ENCODE measurements around the gene ARHGAP29. TPM values are rescaled to one million over a fixed set of nuclear protein-coding genes. Genes with fewer than 3 reads are reported as not detected.
"Not testable (repeated sequence)": the region's sequence is repeated elsewhere in the genome, so short reads cannot be mapped to it uniquely, and the experiment has no call there.

Gene ARHGAP29
- total RNA-seq, 1 donor from 2014 or later: 1.5 TPM

- no peaks in the 10 kb centered on the region for H3K27me3 Mint-ChIP-seq (ENCODE audit: low read depth)
- H3K36me3 Mint-ChIP-seq (ENCODE audit: low read depth): no peaks in the 10 kb centered on the region
- H3K9me3 Mint-ChIP-seq: no peaks in the 10 kb centered on the region
- TF ChIP-seq, protein P1, sequence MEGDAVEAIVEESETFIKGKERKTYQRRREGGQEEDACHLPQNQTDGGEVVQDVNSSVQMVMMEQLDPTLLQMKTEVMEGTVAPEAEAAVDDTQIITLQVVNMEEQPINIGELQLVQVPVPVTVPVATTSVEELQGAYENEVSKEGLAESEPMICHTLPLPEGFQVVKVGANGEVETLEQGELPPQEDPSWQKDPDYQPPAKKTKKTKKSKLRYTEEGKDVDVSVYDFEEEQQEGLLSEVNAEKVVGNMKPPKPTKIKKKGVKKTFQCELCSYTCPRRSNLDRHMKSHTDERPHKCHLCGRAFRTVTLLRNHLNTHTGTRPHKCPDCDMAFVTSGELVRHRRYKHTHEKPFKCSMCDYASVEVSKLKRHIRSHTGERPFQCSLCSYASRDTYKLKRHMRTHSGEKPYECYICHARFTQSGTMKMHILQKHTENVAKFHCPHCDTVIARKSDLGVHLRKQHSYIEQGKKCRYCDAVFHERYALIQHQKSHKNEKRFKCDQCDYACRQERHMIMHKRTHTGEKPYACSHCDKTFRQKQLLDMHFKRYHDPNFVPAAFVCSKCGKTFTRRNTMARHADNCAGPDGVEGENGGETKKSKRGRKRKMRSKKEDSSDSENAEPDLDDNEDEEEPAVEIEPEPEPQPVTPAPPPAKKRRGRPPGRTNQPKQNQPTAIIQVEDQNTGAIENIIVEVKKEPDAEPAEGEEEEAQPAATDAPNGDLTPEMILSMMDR (conservative IDR thresholded peaks at IDR 0.05): no peak
- no peak overlapping the region for H3K27ac Mint-ChIP-seq (ENCODE audit: unreplicated experiment)
- no peak overlapping the region for H3K4me3 Mint-ChIP-seq
- H3K4me1 Mint-ChIP-seq: no peaks in the 10 kb centered on the region
- no peak for DNase-seq (ENCODE audit: low read depth, low spot score)
These were observed 58.5 kb downstream of the ARHGAP29 start for GRCh38 chr1:94178901-94179300.

DNA sequence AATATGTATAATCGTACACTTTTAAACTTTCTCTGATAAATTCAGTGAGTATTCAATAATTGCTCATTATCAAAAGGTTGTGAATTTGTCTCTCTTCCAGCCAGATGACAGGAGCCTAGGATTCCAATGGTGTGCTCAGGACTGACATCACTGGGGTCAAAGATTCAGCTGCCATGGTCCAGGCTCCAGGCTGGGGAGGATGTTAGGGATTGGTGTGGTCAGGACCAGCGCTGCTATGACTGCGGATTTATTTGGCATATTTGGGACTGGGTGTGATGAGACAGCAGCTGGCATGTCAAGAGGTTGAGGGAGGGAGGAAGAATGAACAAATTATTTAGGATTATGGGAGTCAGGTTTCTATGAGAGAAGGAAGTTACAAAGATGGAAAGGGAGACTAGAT is 68.3 kb downstream of the ARHGAP29 start:
- Mint-ChIP-seq H3K4me3 (no peak overlapping the region), H3K9me3 (peaks cover 5% of the 10 kb centered on the region), H3K36me3 (ENCODE audit: low read depth) (no peaks in the 10 kb centered on the region), H3K27ac (ENCODE audit: unreplicated experiment) (no peak overlapping the region), H3K4me1 (no peaks in the 10 kb centered on the region), H3K27me3 (ENCODE audit: low read depth) (no peaks in the 10 kb centered on the region)
- no peak for DNase-seq (ENCODE audit: low read depth, low spot score)
- TF ChIP-seq, protein P1 (conservative IDR thresholded peaks at IDR 0.05): no peak

DNA sequence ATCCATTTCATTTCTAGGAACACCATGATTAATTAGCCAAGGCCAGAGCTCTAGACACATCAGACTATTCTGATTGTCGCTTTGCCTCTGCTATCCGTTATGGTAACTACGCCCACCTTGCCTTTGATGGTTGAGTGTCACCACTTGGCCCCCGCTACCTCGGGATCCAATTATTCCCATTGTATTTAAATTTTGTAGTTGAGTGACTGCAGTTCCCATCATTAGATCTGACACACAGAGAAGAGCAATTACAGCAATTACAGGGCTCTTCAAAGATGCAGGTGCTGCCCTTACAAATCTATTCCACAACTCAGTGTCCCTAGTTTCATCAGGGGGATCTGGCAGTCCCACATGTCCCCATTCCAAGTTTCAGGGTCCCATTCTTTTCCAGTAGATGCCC is 71.5 kb downstream of the ARHGAP29 start:
- DNase-seq (ENCODE audit: low read depth, low spot score): no peak
- no peaks in the 10 kb centered on the region for H3K36me3 Mint-ChIP-seq (ENCODE audit: low read depth)

DNA sequence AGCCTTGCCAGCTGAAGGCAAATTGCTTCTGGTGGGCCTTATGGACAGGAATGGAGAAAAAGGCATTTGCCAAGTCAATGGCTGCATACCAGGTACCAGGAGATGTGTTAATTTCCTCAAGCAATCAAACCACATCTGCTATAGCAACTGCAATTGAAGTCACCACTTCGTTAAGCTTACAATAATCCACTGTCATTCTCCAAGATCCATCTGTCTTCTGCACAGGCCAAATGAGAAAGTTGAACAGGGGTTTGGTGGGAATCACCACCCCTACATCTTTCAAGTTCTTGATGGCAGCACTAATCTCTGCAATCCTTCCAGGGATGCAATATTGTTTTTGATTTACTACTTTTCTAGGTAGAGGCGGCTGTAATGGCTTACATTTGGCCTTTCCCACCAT is 72.5 kb downstream of the ARHGAP29 start:
- not testable (repeated sequence) for H3K4me1 Mint-ChIP-seq; H3K4me3 Mint-ChIP-seq; DNase-seq (ENCODE audit: low read depth, low spot score); H3K27me3 Mint-ChIP-seq (ENCODE audit: low read depth); H3K27ac Mint-ChIP-seq (ENCODE audit: unreplicated experiment); H3K36me3 Mint-ChIP-seq (ENCODE audit: low read depth)
- peaks cover 12% of the 10 kb centered on the region for H3K9me3 Mint-ChIP-seq

More for the DNA sequence above, 71.5 kb downstream of the ARHGAP29 start:
- TF ChIP-seq, protein P1 (conservative IDR thresholded peaks at IDR 0.05): no peak
- H3K27ac Mint-ChIP-seq (ENCODE audit: unreplicated experiment): no peak overlapping the region
- no peaks in the 10 kb centered on the region for H3K4me1 Mint-ChIP-seq
- no peaks in the 10 kb centered on the region for H3K27me3 Mint-ChIP-seq (ENCODE audit: low read depth)
- no peak overlapping the region for H3K4me3 Mint-ChIP-seq
- H3K9me3 Mint-ChIP-seq: peaks cover 12% of the 10 kb centered on the region

DNA sequence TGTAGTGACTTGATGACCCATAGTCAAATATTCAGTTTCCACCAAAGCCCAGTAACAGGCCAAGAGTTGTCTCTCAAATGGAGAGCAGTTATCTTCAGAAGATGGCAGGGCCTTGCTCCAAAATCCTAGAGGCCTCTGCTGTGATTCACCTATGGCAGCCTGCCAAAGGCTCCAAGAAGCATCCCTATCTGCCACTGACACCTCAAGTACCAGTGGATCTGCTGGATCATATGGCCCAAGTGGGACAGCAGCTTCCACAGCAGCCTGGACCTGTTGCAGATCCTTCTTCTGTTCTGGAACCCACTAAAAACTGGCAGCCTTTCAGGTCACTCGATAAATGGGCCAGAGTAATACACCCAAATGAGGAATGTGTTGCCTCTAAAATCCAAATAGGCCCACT is 73.3 kb downstream of the ARHGAP29 start:
- not testable (repeated sequence) for DNase-seq (ENCODE audit: low read depth, low spot score); H3K27ac Mint-ChIP-seq (ENCODE audit: unreplicated experiment); H3K36me3 Mint-ChIP-seq (ENCODE audit: low read depth); H3K27me3 Mint-ChIP-seq (ENCODE audit: low read depth); H3K4me3 Mint-ChIP-seq; H3K4me1 Mint-ChIP-seq
- peaks cover 12% of the 10 kb centered on the region for H3K9me3 Mint-ChIP-seq

DNA sequence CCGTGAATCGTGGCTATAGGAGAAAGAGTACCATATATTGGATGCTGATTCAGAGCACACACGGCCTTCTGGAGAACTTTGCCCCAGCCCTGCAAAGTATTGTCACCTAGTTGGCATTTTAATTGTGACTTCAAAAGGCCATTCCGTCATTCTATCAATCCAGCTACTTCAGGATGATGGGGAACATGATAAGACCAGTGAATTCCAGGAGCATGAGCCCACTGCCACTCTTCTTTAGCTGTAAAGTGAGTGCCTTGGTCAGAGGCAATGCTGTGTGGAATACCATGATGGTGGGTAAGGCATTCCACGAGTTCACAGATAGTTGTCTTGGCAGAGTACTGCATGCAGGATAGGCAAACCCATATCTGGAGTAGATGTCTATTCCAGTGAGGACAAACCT is 74.1 kb downstream of the ARHGAP29 start:
- H3K4me1 Mint-ChIP-seq; H3K27me3 Mint-ChIP-seq (ENCODE audit: low read depth); H3K4me3 Mint-ChIP-seq; DNase-seq (ENCODE audit: low read depth, low spot score); H3K27ac Mint-ChIP-seq (ENCODE audit: unreplicated experiment); H3K36me3 Mint-ChIP-seq (ENCODE audit: low read depth): not testable (repeated sequence)
- peaks cover 12% of the 10 kb centered on the region for H3K9me3 Mint-ChIP-seq

GRCh38 chr1:94160811-94161210 is 76.6 kb downstream of the ARHGAP29 start:
- TF ChIP-seq, protein P1 (conservative IDR thresholded peaks at IDR 0.05): no peak
- H3K27me3 Mint-ChIP-seq (ENCODE audit: low read depth): no peaks in the 10 kb centered on the region
- no peaks in the 10 kb centered on the region for H3K4me1 Mint-ChIP-seq
- H3K9me3 Mint-ChIP-seq: peaks cover 8% of the 10 kb centered on the region
- H3K27ac Mint-ChIP-seq (ENCODE audit: unreplicated experiment): no peak overlapping the region
- H3K36me3 Mint-ChIP-seq (ENCODE audit: low read depth): no peaks in the 10 kb centered on the region
- no peak for DNase-seq (ENCODE audit: low read depth, low spot score)
- H3K4me3 Mint-ChIP-seq: no peak overlapping the region

Measured in neural crest cell (in vitro differentiated cells).